ENCODE data around the gene SMLR1. TPM values are rescaled to one million over a fixed set of nuclear protein-coding genes. Genes with fewer than 3 reads are reported as not detected.

SMLR1 gene
- total and polyA plus RNA-seq, 2 donors, result 0.02 TPM; not detected in 1

- no peak overlapping the region for H3K27ac ChIP-seq (ENCODE audit: low read depth in 1 of 2, low read length in 1 of 2)
- 96% methylated on average over 4 of the region's 4 CpGs for WGBS
- H3K9me3 ChIP-seq (ENCODE audit: control insufficient read depth in 2 of 2, insufficient read depth in 1 of 2, low read length in 1 of 2), result no peaks in the 10 kb centered on the region
- no peaks in the 10 kb centered on the region for H3K36me3 ChIP-seq (ENCODE audit: control insufficient read depth in 2 of 2, insufficient read depth in 2 of 2, low read length in 1 of 2)
- no peak for DNase-seq (ENCODE audit: low read depth in 6 of 9, low spot score in 9 of 9)
- H3K27me3 ChIP-seq (ENCODE audit: control insufficient read depth in 2 of 2, insufficient read depth in 1 of 2, low read length in 1 of 2), result no peaks in the 10 kb centered on the region
- H3K4me1 ChIP-seq (ENCODE audit: control insufficient read depth in 2 of 2, insufficient read depth in 2 of 2, low read length in 2 of 2), result no peaks in the 10 kb centered on the region
- H3K4me3 ChIP-seq (ENCODE audit: low read length in 2 of 2), result no peak overlapping the region
Measured at GRCh38 chr6:130858054-130858453, 30.8 kb downstream of the SMLR1 start.

GRCh38 chr6:130858498-130859160 is 31.4 kb downstream of the SMLR1 start:
- 92% methylated on average over 2 of the region's 2 CpGs for WGBS
- H3K4me3 ChIP-seq (ENCODE audit: low read length in 2 of 2), result no peak overlapping the region
- no peaks in the 10 kb centered on the region for H3K4me1 ChIP-seq (ENCODE audit: control insufficient read depth in 2 of 2, insufficient read depth in 2 of 2, low read length in 2 of 2)
- H3K9me3 ChIP-seq (ENCODE audit: control insufficient read depth in 2 of 2, insufficient read depth in 1 of 2, low read length in 1 of 2), result no peaks in the 10 kb centered on the region
- H3K36me3 ChIP-seq (ENCODE audit: control insufficient read depth in 2 of 2, insufficient read depth in 2 of 2, low read length in 1 of 2), result no peaks in the 10 kb centered on the region
- no peaks in the 10 kb centered on the region for H3K27me3 ChIP-seq (ENCODE audit: control insufficient read depth in 2 of 2, insufficient read depth in 1 of 2, low read length in 1 of 2)
- no peak for DNase-seq (ENCODE audit: low read depth in 6 of 9, low spot score in 9 of 9)
- no peak overlapping the region for H3K27ac ChIP-seq (ENCODE audit: low read depth in 1 of 2, low read length in 1 of 2)

- Histone ChIP-seq H3K27me3 (ENCODE audit: control insufficient read depth in 2 of 2, insufficient read depth in 1 of 2, low read length in 1 of 2) (no peaks in the 10 kb centered on the region), H3K27ac (ENCODE audit: low read depth in 1 of 2, low read length in 1 of 2) (no peak overlapping the region), H3K4me1 (ENCODE audit: control insufficient read depth in 2 of 2, insufficient read depth in 2 of 2, low read length in 2 of 2) (no peaks in the 10 kb centered on the region), H3K4me3 (ENCODE audit: low read length in 2 of 2) (no peak overlapping the region), H3K36me3 (ENCODE audit: control insufficient read depth in 2 of 2, insufficient read depth in 2 of 2, low read length in 1 of 2) (no peaks in the 10 kb centered on the region), H3K9me3 (ENCODE audit: control insufficient read depth in 2 of 2, insufficient read depth in 1 of 2, low read length in 1 of 2) (no peaks in the 10 kb centered on the region)
- 98% methylated on average over 11 of the region's 11 CpGs for WGBS
- no peak for DNase-seq (ENCODE audit: low read depth in 6 of 9, low spot score in 9 of 9)
Measured at GRCh38 chr6:130859161-130859867, 32.1 kb downstream of the SMLR1 start.

GRCh38 chr6:130862370-130862769 is 35.2 kb downstream of the SMLR1 start:
- 99% methylated on average over 2 of the region's 2 CpGs for WGBS
- Histone ChIP-seq H3K9me3 (ENCODE audit: control insufficient read depth in 2 of 2, insufficient read depth in 1 of 2, low read length in 1 of 2) (no peaks in the 10 kb centered on the region), H3K27ac (ENCODE audit: low read depth in 1 of 2, low read length in 1 of 2) (no peak overlapping the region), H3K4me1 (ENCODE audit: control insufficient read depth in 2 of 2, insufficient read depth in 2 of 2, low read length in 2 of 2) (no peaks in the 10 kb centered on the region), H3K27me3 (ENCODE audit: control insufficient read depth in 2 of 2, insufficient read depth in 1 of 2, low read length in 1 of 2) (no peaks in the 10 kb centered on the region), H3K36me3 (ENCODE audit: control insufficient read depth in 2 of 2, insufficient read depth in 2 of 2, low read length in 1 of 2) (peaks cover 0 to 4% of the 10 kb centered on the region in 2 donors), H3K4me3 (ENCODE audit: low read length in 2 of 2) (no peak overlapping the region)
- no peak for DNase-seq (ENCODE audit: low read depth in 6 of 9, low spot score in 9 of 9)

- Histone ChIP-seq H3K4me3 (ENCODE audit: low read length in 2 of 2) (no peak overlapping the region), H3K4me1 (ENCODE audit: control insufficient read depth in 2 of 2, insufficient read depth in 2 of 2, low read length in 2 of 2) (no peaks in the 10 kb centered on the region), H3K27me3 (ENCODE audit: control insufficient read depth in 2 of 2, insufficient read depth in 1 of 2, low read length in 1 of 2) (no peaks in the 10 kb centered on the region), H3K9me3 (ENCODE audit: control insufficient read depth in 2 of 2, insufficient read depth in 1 of 2, low read length in 1 of 2) (no peaks in the 10 kb centered on the region), H3K36me3 (ENCODE audit: control insufficient read depth in 2 of 2, insufficient read depth in 2 of 2, low read length in 1 of 2) (peaks cover 0 to 4% of the 10 kb centered on the region in 2 donors), H3K27ac (ENCODE audit: low read depth in 1 of 2, low read length in 1 of 2) (no peak overlapping the region)
- 97% methylated on average over 4 of the region's 4 CpGs for WGBS
- DNase-seq (ENCODE audit: low read depth in 6 of 9, low spot score in 9 of 9), result no peak
Measured at GRCh38 chr6:130863415-130864230, 36.4 kb downstream of the SMLR1 start.

GRCh38 chr6:130864344-130864743 is 37.1 kb downstream of the SMLR1 start:
- Histone ChIP-seq H3K4me1 (ENCODE audit: control insufficient read depth in 2 of 2, insufficient read depth in 2 of 2, low read length in 2 of 2) (no peaks in the 10 kb centered on the region), H3K27me3 (ENCODE audit: control insufficient read depth in 2 of 2, insufficient read depth in 1 of 2, low read length in 1 of 2) (no peaks in the 10 kb centered on the region), H3K27ac (ENCODE audit: low read depth in 1 of 2, low read length in 1 of 2) (no peak overlapping the region), H3K4me3 (ENCODE audit: low read length in 2 of 2) (no peak overlapping the region), H3K36me3 (ENCODE audit: control insufficient read depth in 2 of 2, insufficient read depth in 2 of 2, low read length in 1 of 2) (peaks cover 0 to 4% of the 10 kb centered on the region in 2 donors), H3K9me3 (ENCODE audit: control insufficient read depth in 2 of 2, insufficient read depth in 1 of 2, low read length in 1 of 2) (no peaks in the 10 kb centered on the region)
- WGBS, result 97% methylated on average over 11 of the region's 11 CpGs
- DNase-seq (ENCODE audit: low read depth in 6 of 9, low spot score in 9 of 9), result no peak

- DNase-seq (ENCODE audit: low read depth in 6 of 9, low spot score in 9 of 9), result no peak
- H3K27me3 ChIP-seq (ENCODE audit: control insufficient read depth in 2 of 2, insufficient read depth in 1 of 2, low read length in 1 of 2), result no peaks in the 10 kb centered on the region
- no peak overlapping the region for H3K4me3 ChIP-seq (ENCODE audit: low read length in 2 of 2)
- WGBS, result 98% methylated on average over 4 of the region's 4 CpGs
- no peaks in the 10 kb centered on the region for H3K4me1 ChIP-seq (ENCODE audit: control insufficient read depth in 2 of 2, insufficient read depth in 2 of 2, low read length in 2 of 2)
- H3K36me3 ChIP-seq (ENCODE audit: control insufficient read depth in 2 of 2, insufficient read depth in 2 of 2, low read length in 1 of 2), result peaks cover 0 to 4% of the 10 kb centered on the region in 2 donors
- no peaks in the 10 kb centered on the region for H3K9me3 ChIP-seq (ENCODE audit: control insufficient read depth in 2 of 2, insufficient read depth in 1 of 2, low read length in 1 of 2)
- H3K27ac ChIP-seq (ENCODE audit: low read depth in 1 of 2, low read length in 1 of 2), result no peak overlapping the region
Measured at GRCh38 chr6:130865793-130866192, 38.6 kb downstream of the SMLR1 start.

GRCh38 chr6:130869681-130870080 is 42.5 kb downstream of the SMLR1 start:
- H3K36me3 ChIP-seq (ENCODE audit: control insufficient read depth in 2 of 2, insufficient read depth in 2 of 2, low read length in 1 of 2), result peaks cover 0 to 4% of the 10 kb centered on the region in 2 donors
- no peak overlapping the region for H3K27ac ChIP-seq (ENCODE audit: low read depth in 1 of 2, low read length in 1 of 2)
- no peak overlapping the region for H3K4me3 ChIP-seq (ENCODE audit: low read length in 2 of 2)
- no peaks in the 10 kb centered on the region for H3K4me1 ChIP-seq (ENCODE audit: control insufficient read depth in 2 of 2, insufficient read depth in 2 of 2, low read length in 2 of 2)
- DNase-seq (ENCODE audit: low read depth in 6 of 9, low spot score in 9 of 9), result no peak
- no peaks in the 10 kb centered on the region for H3K9me3 ChIP-seq (ENCODE audit: control insufficient read depth in 2 of 2, insufficient read depth in 1 of 2, low read length in 1 of 2)
- no peaks in the 10 kb centered on the region for H3K27me3 ChIP-seq (ENCODE audit: control insufficient read depth in 2 of 2, insufficient read depth in 1 of 2, low read length in 1 of 2)
- 97% methylated on average over 10 of the region's 10 CpGs for WGBS

Data from thymus (tissue), 11 donors.